Measurements from ENCODE around the gene NDUFS6.

GRCh38 chr5:1800472-1801221, 560 bp upstream of the NDUFS6 start:
- no peak for TF ChIP-seq EZH2 (IDR thresholded peaks at IDR 0.05; ENCODE audit: borderline replicate concordance, insufficient read depth, low read length, poor library complexity, severe bottlenecking)
- no peak for TF ChIP-seq CTCF (IDR thresholded peaks at IDR 0.05; ENCODE audit: poor library complexity, severe bottlenecking)
- TF ChIP-seq EP300 (conservative IDR thresholded peaks at IDR 0.05; ENCODE audit: poor library complexity, severe bottlenecking): no peak
- no peak for TF ChIP-seq POLR2AphosphoS5 (IDR thresholded peaks at IDR 0.05)

Data from neural cell (in vitro differentiated cells).